DMS153 (cell line): Measurements from ENCODE around the gene MAP3K10.

ENCODE experiments used
- DNase-seq: peaks from one replicate; lab custom pipeline; 2025; lab: John Stamatoyannopoulos, UW

The MAP3K10 gene

DNA sequence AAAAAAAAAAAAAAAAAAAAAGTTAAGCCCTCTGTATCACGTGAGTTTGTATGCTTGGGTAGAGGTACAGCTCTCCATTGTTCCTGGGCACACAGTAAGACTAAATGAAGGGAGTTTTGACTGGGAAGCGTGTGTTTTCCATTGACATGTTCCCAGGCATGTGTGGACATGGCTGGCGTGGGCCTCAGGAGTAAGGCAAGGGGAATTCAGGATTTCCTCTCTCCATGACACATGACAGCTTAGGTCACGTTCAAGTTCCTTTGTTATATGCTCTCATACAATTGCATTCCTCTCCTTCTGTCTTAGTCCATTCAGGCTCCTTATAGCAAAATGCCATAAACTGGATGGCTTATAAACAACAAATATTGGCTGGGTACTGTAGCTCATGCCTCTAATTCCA is 17.1 kb upstream of the MAP3K10 start:
- no peak for DNase-seq

DNA sequence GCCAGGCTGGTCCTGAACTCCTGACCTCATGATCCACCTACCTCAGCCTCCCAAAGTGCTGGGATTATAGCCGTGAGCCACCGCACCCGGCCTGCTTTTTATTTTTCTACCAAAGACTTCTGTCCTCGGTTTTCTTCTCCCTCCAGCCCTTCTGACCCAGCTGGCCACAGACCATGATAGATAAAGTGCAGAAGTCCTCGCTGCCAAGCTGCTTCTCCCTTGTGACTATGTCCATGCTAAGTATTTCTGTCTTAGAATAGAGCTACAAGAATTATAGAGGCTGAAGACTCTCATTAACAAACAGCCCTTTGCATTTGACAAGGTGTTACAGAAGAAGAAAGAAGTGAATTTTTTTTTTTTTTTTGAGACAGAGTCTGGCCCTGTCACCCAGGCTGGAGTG is 15.4 kb upstream of the MAP3K10 start:
- DNase-seq: no peak

DNA sequence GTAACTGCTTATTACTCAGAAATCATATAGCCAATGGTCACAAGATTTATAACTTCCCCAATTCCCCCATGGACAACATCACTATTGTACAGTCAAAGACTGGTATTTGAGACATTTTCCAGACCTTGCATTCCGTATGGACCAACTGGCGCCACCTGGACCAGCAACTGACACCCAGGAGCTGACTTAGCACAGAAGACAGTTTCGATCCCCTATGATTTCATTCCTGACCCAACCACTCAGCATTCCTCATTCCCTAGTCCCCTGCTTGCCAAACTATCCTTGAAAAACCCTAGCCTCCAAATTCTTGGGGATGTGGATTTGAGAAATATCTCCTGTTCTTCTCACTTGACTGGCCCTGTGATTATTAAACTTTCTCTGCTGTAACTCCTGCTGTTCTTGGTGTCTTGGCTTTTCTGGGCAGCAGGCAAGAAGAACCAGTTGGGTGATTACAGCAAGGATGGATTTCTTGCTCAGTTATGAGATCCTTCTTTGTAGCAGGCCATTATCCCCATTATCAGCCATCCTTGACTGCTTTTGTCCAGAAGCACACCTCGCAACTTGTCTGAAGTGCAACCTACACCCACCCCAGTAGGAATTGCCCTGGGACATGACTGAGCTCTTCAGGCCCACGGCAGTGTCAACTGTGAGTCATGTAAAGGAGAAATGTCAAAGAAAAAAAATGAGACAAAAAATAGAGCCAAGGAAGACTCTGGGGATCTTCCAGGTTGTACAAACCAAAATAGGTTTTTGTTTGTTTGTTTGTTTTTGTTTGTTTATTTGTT is 13.7 kb upstream of the MAP3K10 start:
- DNase-seq: no peak

DNA sequence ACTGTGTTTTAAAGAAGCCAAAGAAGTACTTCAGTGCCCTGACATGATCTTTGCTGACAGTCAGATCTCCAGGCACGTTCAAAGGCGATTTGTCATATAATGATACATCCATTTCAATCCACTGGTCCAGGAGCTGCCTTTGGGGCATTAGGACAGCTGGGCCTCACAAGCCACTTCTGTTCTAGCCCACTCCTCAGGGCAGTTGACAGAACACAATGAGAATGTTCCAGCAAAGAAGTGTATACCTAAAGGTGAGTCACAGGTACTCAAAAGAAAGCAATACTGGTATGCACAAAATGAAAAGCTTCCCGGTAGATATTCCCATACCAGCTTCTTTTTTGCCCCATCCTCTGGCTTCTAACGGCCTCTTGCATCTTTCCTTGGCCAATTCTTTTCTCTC is 12.5 kb upstream of the MAP3K10 start:
- no peak for DNase-seq

DNA sequence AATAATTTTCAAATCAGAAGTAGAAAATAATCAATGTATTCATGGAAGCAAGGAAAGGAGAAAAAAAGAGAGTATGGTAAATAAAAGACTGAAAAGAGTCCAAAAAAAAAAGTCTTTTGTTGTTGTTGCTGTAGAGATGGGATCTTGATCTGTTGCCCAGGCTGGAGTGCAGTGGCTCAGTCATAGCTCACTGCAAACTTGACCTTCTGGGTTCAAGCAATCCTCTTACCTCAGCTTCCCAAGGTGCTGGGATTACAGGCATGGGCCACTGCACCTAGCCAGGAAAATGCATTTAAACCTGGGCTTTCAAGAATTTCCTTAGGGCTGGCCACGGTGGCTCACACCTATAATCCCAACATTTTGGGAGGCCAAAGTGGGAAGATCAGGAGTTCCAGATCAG is 7.0 kb upstream of the MAP3K10 start:
- no peak for DNase-seq

DNA sequence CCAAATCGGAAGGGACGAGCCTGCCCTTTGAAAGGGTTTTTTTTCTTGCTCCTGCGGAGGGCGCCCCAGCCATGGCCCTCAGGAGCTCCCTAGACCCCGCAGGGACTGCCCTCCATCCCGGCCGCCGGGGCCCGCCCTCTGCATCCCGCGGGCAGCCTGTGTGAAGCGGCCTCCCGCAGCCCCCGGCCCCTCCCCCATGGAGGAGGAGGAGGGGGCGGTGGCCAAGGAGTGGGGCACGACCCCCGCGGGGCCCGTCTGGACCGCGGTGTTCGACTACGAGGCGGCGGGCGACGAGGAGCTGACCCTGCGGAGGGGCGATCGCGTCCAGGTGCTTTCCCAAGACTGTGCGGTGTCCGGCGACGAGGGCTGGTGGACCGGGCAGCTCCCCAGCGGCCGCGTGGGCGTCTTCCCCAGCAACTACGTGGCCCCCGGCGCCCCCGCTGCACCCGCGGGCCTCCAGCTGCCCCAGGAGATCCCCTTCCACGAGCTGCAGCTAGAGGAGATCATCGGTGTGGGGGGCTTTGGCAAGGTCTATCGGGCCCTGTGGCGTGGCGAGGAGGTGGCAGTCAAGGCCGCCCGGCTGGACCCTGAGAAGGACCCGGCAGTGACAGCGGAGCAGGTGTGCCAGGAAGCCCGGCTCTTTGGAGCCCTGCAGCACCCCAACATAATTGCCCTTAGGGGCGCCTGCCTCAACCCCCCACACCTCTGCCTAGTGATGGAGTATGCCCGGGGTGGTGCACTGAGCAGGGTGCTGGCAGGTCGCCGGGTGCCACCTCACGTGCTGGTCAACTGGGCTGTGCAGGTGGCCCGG is 815 bp downstream of the MAP3K10 start:
- no peak for DNase-seq

DNA sequence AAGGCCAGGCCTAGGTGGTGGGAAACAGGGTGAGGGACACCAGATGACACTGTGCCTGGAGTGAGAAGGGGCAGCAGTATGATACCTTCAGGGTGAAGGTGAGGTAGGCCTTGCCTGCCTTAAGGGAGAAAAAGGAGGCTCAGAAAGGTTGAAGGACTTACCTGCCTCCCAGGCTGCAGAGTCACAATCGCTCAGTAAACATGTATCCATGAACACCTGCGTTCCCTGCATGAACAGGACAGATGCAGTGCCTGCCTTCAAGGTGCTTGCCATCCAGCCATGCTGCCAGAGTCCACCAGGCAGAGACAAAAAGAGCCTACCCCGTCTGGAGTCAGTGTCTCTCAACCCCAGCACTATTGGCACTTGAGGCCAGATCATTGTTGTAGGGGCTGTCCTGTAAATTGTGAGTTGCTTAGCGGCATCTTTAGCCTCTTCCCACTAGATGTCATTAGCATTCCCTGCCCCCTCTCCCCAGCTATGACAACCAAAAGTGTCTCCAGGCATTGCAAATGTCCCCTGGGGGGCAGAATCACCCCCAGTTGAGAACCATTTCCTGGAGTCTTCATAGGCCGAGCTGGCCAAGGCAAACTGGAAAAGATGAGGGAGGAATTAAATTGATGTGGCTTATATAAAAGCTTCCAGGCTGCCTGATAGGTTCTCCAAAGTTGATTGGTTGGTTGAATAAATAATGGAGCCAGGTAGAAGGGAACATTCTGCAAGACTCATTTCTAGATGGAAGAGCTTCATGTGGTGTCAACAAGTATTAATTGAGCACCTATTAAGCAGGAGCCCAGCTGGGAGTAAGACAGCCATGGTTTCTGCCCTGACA is 1.7 kb downstream of the MAP3K10 start:
- DNase-seq: no peak

DNA sequence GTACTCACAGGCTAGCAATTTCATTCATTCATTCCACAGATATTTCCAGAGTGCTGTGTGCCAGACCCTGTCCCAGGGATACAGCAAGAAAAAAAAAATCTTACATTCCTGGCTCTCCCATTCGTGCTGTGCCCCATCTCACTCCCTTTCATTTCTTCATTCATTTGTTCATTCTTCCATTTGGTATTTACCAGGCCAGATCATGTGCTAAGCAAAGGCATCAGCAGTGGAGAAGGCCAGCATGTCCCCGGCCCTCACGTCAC is 2.3 kb downstream of the MAP3K10 start:
- DNase-seq: no peak

DNA sequence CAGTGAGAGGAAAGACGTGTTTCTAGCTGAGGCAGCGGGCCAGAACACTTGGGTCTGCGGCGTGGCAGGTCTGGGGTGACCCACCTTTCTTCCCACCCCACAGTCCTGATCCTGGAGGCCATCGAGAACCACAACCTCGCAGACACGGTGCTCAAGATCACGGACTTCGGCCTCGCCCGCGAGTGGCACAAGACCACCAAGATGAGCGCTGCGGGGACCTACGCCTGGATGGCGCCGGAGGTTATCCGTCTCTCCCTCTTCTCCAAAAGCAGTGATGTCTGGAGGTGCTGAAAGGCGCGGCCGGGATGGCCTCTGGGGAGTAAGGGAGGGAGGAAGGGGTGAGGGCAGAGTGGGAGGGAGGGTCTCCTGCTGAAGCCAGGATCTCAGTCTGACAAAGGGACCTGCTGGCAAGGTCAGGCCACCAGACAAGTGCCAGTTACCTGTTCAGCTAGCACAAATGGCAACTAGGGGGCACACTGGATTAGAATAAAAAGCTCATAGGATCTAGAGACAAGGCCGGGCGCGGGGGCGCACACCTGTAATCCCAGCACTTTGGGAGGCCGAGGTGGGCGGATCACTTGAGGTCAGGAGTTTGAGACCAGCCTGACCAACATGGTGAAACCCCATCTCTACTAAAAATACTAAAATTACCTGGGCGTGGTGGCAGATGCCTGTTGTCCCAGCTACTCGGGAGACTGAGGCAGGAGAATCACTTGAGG is 7.2 kb downstream of the MAP3K10 start:
- no peak for DNase-seq

DNA sequence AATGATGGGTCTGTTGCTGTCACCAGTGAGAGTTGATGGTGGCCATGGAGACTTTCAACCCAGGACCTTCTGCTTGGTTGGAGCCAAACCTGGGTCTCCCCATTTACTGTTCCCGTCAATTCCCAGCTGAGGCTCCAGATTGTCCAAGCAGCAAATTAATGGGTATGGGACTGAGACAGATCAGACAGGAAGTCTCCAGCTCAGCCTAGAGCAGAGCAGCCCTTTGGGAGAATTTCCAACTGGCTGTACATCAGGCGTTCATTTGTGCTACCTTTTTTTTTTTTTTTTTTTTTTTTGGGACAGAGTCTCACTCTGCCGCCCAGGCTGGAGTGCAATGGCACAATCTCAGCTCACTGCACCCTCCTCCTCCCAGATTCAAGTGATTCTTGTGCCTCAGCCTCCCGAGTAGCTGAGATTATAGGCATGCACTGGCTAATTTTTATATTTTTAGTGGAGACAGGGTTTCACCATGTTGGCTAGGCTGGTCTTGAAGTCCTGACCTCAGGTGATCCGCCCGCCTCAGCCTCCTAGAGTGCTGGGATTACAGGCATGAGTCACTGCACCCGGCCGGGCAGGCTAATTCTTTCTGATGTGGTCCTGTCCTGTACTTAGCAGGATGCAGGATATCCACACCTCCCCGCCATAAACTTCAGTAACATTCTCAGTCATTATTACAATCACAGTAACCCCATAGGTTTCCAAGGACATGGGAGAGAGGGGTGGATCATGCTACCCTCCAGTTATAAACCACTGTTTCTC is 9.3 kb downstream of the MAP3K10 start:
- DNase-seq: no peak

DNA sequence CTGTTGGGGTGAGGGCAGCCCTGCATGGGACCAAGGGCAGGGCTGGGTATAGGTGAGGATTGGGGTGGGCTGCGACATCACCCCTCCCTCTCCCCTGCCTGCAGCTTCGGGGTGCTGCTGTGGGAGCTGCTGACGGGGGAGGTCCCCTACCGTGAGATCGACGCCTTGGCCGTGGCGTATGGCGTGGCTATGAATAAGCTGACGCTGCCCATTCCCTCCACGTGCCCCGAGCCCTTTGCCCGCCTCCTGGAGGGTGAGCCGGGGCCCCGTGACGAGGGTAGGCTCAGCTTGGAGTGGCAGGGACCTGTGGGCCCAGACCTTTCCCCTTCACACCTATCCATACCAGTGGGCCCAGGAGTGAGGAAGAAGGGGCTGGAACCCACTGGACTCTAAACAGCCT is 13.2 kb downstream of the MAP3K10 start:
- DNase-seq: no peak

DNA sequence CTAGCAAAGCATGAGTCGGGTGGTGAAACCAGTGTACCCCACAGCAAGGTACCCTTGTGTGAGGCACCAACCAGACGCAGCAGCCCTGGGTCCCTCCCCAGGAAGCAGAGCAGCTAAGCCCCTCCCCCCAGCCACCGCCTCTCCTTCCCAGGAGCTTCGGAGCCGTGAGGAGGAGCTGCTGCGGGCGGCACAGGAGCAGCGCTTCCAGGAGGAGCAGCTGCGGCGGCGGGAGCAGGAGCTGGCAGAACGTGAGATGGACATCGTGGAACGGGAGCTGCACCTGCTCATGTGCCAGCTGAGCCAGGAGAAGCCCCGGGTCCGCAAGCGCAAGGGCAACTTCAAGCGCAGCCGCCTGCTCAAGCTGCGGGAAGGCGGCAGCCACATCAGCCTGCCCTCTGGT is 14.5 kb downstream of the MAP3K10 start:
- no peak for DNase-seq

DNA sequence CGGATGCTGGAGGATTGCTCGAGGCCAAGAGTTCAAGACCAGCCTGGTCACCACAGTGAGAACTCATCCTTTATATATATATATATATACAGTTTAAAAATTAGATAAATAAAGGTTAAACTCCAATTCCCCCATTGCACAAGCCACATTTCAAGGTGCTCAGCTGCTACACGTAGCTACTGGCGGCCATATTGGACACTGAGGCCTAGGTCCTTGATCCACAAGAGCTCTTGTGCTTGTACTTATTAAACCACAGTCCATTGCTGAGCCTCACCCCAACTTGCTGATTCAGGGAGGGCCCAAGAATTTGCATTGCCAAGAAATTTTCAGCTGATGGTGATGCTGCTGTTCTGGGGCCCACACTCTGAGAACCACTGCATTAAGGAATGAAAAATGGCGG is 17.4 kb downstream of the MAP3K10 start:
- no peak for DNase-seq

DNA sequence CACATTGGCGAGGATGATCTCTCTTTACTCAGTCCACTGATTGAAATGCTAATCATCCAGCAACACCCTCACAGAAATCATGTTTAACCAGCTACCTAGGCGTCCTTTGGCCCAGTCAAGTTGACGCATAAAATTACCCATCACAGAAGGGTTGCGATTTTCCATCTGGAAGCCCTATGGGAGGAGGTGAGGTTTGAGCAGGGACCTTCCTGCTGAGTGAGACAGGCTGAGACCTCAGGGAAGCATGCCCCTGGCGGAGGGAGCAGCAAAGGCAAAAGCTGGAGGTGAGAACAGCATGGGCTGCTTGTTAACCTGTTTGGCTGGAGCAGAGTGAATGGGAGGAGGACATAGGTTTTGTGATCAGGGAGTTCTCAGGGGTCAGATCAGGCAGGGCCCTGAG is 19.7 kb downstream of the MAP3K10 start:
- DNase-seq: no peak

DNA sequence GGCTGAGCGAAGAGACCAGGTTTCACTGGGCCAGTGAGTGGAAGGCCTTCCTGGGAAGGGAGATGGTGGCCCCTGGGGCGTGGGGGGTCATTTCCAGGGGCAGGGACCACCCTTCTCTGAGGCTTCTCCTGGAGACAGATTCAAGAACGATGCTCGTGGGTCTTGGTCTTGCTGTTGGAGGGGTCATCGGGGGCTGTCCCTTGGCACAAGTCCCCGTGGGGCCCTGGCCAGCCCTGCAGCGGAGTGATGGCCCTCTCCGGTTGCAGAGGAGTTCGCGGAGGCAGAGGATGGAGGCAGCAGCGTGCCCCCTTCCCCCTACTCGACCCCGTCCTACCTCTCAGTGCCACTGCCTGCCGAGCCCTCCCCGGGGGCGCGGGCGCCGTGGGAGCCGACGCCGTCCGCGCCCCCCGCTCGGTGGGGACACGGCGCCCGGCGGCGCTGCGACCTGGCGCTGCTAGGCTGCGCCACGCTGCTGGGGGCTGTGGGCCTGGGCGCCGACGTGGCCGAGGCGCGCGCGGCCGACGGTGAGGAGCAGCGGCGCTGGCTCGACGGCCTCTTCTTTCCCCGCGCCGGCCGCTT is 22.1 kb downstream of the MAP3K10 start:
- DNase-seq: no peak

DNA sequence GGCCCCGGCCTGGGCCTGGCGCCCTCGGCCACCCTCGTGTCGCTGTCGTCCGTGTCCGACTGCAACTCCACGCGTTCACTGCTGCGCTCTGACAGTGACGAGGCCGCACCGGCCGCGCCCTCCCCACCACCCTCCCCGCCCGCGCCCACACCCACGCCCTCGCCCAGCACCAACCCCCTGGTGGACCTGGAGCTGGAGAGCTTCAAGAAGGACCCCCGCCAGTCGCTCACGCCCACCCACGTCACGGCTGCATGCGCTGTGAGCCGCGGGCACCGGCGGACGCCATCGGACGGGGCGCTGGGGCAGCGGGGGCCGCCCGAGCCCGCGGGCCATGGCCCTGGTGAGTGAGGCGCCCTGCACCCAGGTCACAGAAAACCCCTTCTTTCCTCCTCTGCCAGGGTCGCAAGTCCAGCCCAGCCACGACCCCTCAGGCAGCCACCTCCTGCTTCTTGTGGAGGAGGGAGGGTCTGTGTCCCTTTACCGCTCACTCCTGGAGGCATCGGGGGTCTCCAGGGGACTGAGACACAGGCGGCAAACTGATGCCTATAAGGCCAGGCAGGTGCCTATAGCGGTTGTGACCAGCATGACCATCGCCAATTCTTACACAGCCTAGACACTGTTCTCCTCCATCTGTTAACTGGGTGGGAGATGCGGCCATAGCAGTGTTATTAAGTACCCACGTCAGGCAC is 22.8 kb downstream of the MAP3K10 start:
- no peak for DNase-seq

DNA sequence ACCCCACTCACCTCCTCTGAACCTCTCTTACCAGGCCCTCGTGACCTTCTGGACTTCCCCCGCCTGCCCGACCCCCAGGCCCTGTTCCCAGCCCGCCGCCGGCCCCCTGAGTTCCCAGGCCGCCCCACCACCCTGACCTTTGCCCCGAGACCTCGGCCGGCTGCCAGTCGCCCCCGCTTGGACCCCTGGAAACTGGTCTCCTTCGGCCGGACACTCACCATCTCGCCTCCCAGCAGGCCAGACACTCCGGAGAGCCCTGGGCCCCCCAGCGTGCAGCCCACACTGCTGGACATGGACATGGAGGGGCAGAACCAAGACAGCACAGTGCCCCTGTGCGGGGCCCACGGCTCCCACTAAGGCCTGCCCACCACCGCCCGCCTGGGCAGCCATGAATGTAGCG is 23.7 kb downstream of the MAP3K10 start:
- DNase-seq: no peak

DNA sequence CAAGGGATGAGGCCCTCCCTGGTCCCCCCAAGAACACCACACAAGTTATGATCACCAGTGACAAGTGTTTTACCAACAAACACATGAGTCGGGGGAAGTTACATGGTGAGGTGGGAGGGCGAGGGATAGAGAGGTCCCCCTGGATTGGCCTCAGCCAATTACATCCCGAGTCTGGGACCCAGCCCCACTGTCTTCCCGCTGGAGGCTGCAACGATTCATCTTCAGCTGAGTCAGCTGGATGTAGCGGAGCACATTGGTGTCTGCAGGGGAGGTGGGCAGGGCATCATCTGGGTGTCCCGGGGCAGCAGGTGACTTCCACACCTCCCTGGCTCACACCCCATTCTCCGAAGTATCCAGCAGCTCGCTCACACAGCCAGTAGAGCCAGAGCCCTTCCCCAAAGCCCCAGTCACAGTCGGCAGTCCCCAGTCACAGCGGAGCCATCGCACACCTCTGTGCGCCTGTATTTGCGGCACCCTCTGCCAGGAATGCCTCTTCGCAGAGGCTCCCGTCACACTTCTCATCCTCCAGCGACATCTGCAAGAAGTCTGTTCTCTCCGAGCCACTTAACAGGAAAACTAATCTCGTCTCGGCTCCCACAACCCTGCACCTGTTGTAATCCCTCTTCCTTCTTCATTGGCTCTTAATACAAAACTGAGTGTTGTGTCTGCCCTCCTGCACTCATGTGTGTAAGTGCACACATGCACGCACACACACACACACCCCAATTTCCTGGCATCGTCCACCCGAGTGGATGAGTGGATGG is 25.0 kb downstream of the MAP3K10 start:
- DNase-seq: no peak

DNA sequence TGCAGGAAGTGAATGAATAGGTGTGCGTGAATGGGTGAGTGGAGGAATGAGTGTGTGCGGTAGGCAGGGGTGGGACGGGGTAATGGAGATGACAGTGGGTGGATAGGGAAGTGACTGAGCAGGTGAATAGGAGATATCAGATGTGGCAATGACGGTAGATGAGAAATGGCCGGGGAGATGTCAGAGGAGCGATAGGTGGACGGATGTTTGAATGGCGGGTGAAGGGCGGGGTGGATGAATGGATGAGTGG is 25.5 kb downstream of the MAP3K10 start:
- DNase-seq: no peak
